GM12865 (cell line): ENCODE results near the gene ATF7.
A peak's percentile ranks its signal among the peaks of the same experiment; 100 is the strongest.

ENCODE experiments used
- DNase-seq: peaks from one replicate; pipeline ENCODE4 v3.0.0; 2010; ENCODE audit warnings: low read depth
- H3K4me3 ChIP-seq: 2 replicates; pipeline ENCODE4 v1.5.1; 2011; ENCODE audit warnings: mild to moderate bottlenecking, low read depth, low read length, control low read depth
- TF ChIP-seq, protein P1 (sequence below): IDR thresholded peaks from 2 replicates; pipeline ENCODE4 v1.5.1; 2011; ENCODE audit warnings: low read length, control low read depth, low read depth, inconsistent platforms; ENCODE audit not compliant: insufficient read depth; ENCODE audit errors: missing control alignments

Gene ATF7

DNA sequence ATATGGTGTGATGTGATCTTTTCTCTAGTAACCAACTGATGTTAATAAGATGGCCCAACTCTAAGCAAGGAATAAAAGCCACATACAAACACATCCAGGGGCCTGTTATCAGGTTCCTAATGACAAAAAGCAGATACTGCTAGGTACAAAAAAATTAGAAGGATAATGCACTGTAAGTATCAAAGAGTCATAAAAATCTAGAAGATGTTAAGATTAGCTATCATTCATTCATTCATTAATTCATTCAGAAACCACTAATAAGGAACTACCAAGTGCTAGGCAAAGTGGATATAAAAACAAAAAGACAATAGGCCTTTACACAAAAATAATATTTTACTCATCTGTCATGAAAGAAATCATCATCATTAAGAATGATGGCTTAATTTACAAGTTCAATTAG, 21.6 kb downstream of the ATF7 start:
- DNase-seq, result no peak
- no peak overlapping the region for H3K4me3 ChIP-seq
- TF ChIP-seq, protein P1, sequence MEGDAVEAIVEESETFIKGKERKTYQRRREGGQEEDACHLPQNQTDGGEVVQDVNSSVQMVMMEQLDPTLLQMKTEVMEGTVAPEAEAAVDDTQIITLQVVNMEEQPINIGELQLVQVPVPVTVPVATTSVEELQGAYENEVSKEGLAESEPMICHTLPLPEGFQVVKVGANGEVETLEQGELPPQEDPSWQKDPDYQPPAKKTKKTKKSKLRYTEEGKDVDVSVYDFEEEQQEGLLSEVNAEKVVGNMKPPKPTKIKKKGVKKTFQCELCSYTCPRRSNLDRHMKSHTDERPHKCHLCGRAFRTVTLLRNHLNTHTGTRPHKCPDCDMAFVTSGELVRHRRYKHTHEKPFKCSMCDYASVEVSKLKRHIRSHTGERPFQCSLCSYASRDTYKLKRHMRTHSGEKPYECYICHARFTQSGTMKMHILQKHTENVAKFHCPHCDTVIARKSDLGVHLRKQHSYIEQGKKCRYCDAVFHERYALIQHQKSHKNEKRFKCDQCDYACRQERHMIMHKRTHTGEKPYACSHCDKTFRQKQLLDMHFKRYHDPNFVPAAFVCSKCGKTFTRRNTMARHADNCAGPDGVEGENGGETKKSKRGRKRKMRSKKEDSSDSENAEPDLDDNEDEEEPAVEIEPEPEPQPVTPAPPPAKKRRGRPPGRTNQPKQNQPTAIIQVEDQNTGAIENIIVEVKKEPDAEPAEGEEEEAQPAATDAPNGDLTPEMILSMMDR, result no peak

DNA sequence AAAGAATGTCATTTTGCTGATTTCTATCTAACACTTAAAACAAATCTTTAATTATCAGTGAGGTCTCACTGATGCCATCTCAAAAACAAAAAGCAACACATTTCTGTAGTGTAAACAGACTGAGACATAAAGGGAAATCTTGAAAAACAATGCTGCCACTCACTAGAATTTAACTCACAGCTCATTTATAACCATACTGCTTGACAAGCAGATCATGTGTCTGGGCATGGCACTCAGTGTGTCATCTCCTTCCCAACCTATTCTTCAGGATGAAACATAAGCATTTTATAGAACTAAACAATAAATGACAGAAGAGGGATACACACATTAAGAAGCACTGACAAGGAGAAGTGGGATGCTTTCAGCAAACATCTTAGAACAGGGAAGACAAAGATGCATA, 22.4 kb downstream of the ATF7 start:
- DNase-seq, result no peak
- TF ChIP-seq, protein P1, result no peak
- no peak overlapping the region for H3K4me3 ChIP-seq

DNA sequence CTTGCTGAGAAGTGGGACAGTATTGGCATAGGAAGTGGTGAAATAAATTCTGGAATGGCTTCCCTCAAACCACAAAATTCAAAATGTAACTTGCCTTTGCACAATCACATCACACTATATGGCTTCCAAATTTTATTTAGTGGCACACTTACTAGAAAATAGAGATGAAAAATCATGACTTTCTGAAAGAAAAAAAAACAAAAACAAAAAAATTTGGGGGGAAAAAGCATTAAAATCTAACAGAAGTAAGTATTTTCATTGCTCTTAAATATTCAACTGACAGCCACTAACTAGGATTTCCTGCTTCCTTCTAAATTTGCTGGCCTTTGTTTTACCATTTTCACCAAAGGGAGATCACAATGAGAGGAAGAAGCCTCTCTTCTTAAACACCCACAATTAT, 23.0 kb downstream of the ATF7 start:
- no peak for DNase-seq
- TF ChIP-seq, protein P1, result no peak
- no peak overlapping the region for H3K4me3 ChIP-seq

DNA sequence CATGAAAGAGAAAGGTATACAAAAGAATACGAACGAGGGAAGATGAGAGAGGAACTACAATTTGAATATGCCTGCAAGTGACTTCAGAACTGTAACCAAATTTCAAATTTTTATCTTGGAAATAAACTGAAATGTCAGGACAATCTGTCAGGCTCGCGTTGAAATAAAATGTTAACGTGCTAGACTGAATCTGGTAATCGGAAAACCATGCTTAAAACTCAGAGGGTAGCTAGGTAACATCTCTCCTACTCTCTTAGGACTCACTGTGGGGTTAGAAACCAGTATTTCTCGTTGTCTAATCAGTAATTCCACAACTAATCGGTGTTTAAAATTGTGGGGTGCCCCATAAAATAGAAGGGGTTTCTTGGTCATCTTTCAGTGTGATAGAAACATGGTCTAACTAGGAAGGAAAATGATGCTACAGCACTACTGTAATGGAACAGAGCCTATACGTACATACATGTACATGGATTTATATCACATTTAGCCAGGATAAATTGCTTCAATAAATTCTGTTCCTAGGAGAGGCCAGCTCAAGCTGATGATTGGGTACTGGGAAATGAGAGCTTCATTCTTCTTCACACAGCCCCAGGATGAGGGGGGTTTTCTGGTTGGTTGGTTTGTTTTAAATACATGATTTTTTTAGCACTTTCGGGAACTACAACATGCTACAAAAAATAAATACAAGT, 23.9 kb downstream of the ATF7 start:
- H3K4me3 ChIP-seq, result peak overlapping the region; percentile 22; the same call in 1 of the 2 replicates
- TF ChIP-seq, protein P1, result no peak
- no peak for DNase-seq

DNA sequence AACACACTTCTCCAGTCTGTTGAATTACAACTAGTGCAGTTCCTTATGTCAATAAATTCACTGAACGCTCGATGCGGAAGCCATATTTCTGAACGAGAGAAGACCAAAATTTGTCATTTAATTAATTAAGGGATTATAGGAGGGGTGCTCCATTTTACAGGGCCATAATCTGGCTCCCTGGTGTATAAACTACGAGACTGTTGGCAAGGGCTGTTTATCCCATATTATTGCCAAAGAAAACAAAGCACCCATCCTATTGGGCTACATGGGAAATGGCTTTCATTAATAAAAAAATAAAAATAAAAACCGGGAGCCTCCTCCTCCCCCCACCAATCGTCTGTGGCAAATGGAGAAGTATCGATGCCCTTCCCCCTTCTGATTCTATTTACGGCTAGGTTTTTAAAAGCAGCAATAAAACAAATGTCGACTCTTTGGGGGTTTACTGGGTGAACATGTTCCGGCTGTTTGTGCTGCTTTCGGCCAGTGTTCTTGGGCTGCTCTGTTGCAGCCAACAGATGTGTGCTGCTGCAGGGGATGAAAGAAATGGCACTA, 24.8 kb downstream of the ATF7 start:
- H3K4me3 ChIP-seq, result no peak overlapping the region
- no peak for DNase-seq
- TF ChIP-seq, protein P1, result no peak

DNA sequence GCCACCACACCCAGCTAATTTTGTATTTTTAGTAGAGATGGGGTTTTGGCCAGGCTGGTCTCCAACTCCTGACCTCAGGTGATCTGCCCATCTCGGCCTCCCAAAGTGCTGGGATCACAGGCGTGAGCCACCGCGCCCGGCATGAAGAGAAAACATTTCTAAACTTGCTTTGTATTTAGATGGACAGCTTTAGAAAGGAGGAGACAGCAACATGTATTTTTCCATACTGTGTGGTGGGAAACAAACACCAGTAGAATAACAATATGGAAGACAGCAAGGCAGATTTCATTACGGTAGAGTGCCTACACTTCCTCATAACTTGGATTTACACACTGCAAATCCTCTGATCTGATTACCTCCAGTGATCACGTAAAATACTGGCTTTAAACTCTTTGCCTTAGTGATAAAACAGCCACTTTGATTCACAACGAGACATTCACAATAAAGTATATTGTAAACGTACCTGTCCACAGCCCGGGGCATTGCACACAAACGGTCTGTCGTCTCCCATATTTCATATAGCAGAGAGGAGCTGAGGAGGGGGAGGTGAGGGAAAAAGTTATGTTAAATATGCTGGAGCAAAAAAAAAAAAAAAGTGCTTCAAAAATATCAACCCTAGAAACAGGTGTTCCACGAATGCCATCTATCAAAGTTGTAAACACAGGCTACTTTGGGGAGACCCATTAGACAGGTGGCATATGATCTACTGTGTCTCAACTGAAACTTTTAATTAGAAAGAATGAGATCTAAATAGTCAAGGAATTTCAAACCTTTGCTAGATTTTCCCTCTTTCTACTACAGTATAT, 25.5 kb downstream of the ATF7 start:
- TF ChIP-seq, protein P1, result no peak
- no peak overlapping the region for H3K4me3 ChIP-seq
- no peak for DNase-seq
